OCI-LY1 (cell line): ENCODE results near the gene ZNF366.

ENCODE experiments used
- H2AFZ ChIP-seq: fragments of 200-600 bp; sonication (generic), shearing (Covaris generic); 2 replicates; pipeline ENCODE4 v1.6.0; 2014; ENCODE audit warnings: antibody characterized with exemption, mild to moderate bottlenecking, low read length
- H3F3A ChIP-seq: fragments of 200-600 bp; sonication (generic), shearing (Covaris generic); 2 replicates; pipeline ENCODE4 v1.6.0; 2014; ENCODE audit warnings: mild to moderate bottlenecking, antibody characterized with exemption, low read length, moderate library complexity; ENCODE audit not compliant: insufficient read depth
- H3K27ac ChIP-seq: fragments of 200-600 bp; sonication (generic); 2 replicates; pipeline ENCODE4 v1.5.1; 2014; ENCODE audit warnings: low read length, mixed run types, mild to moderate bottlenecking, low read depth; ENCODE audit not compliant: poor library complexity, severe bottlenecking
- H3K27me3 ChIP-seq: fragments of 200-600 bp; sonication (generic); 2 replicates; pipeline ENCODE4 v1.6.0; 2014; ENCODE audit warnings: antibody characterized with exemption, mild to moderate bottlenecking, low read length, moderate library complexity; ENCODE audit not compliant: insufficient read depth
- H3K36me3 ChIP-seq: fragments of 200-600 bp; sonication (generic); 2 replicates; pipeline ENCODE4 v1.6.1; 2014; ENCODE audit warnings: mild to moderate bottlenecking, antibody characterized with exemption, low read length, moderate library complexity, mixed read lengths; ENCODE audit not compliant: insufficient read depth
- H3K4me1 ChIP-seq: fragments of 200-600 bp; sonication (generic); 2 replicates; pipeline ENCODE4 v1.5.1; 2014; ENCODE audit warnings: mild to moderate bottlenecking, low read length, moderate library complexity; ENCODE audit not compliant: insufficient read depth, severe bottlenecking
- H3K4me2 ChIP-seq: fragments of 200-600 bp; sonication (generic), shearing (Covaris generic); 2 replicates; pipeline ENCODE4 v1.6.1; 2014; ENCODE audit warnings: low read length
- H3K4me3 ChIP-seq: fragments of 200-600 bp; sonication (generic); 2 replicates; pipeline ENCODE4 v1.5.1; 2014; ENCODE audit warnings: low read length, low read depth, mild to moderate bottlenecking, mixed read lengths; ENCODE audit not compliant: poor library complexity, severe bottlenecking
- H3K79me2 ChIP-seq: fragments of 200-600 bp; shearing (Covaris generic); 2 replicates; pipeline ENCODE4 v1.6.1; 2016; ENCODE audit warnings: mixed run types, low read length, mixed read lengths; ENCODE audit not compliant: insufficient read depth
- H3K9ac ChIP-seq: fragments of 200-600 bp; sonication (generic), shearing (Covaris generic); 2 replicates; pipeline ENCODE4 v1.6.1; 2014; ENCODE audit warnings: mild to moderate bottlenecking, low read length, mixed read lengths
- H3K9me2 ChIP-seq: fragments of 200-600 bp; sonication (generic), shearing (Covaris generic); 2 replicates; pipeline ENCODE4 v1.6.1; 2014; ENCODE audit warnings: low read depth, mild to moderate bottlenecking, low read length, mixed read lengths
- H3K9me3 ChIP-seq: fragments of 200-600 bp; shearing (Covaris generic); 2 replicates; pipeline ENCODE4 v1.6.1; 2014; ENCODE audit warnings: low read length, mixed read lengths
- H4K20me1 ChIP-seq: fragments of 200-600 bp; sonication (generic), shearing (Covaris generic); 2 replicates; pipeline ENCODE4 v1.6.0; 2016; ENCODE audit warnings: mild to moderate bottlenecking, low read length; ENCODE audit not compliant: insufficient read depth
- CTCF ChIP-seq: fragments of 200-600 bp; sonication (generic), shearing (Covaris generic); IDR thresholded peaks from 2 replicates; pipeline ENCODE4 v1.5.1; 2017; ENCODE audit warnings: mild to moderate bottlenecking, antibody characterized with exemption, low read length, moderate library complexity, mixed read lengths
- EZH2 ChIP-seq: fragments of 200-600 bp; sonication (generic), shearing (Covaris generic); IDR thresholded peaks from 2 replicates; pipeline ENCODE4 v1.8.0; 2017; ENCODE audit warnings: borderline replicate concordance, mixed run types, mild to moderate bottlenecking, antibody characterized with exemption, low read length, moderate library complexity, mixed read lengths

ZNF366 gene

GRCh38 chr5:72440207-72440638 is 67.0 kb downstream of the ZNF366 start:
- Histone ChIP-seq H3K9me2 (no peaks in the 10 kb centered on the region), H4K20me1 (no peaks in the 10 kb centered on the region), H3K9ac (no peak overlapping the region), H3K4me2 (no peak overlapping the region), H3K4me3 (no peak overlapping the region), H3K36me3 (no peaks in the 10 kb centered on the region), H3K9me3 (no peaks in the 10 kb centered on the region), H3K79me2 (no peaks in the 10 kb centered on the region), H3K27ac (no peak overlapping the region), H3K27me3 (no peaks in the 10 kb centered on the region), H2AFZ (no peak overlapping the region), H3F3A (no peaks in the 10 kb centered on the region), H3K4me1 (no peaks in the 10 kb centered on the region)
- TF ChIP-seq EZH2 (no peak), CTCF (no peak)

- Histone ChIP-seq H3K9ac (no peak overlapping the region), H3K79me2 (no peaks in the 10 kb centered on the region), H3K9me2 (no peaks in the 10 kb centered on the region), H3K27ac (no peak overlapping the region), H3K36me3 (no peaks in the 10 kb centered on the region), H3K9me3 (no peaks in the 10 kb centered on the region), H2AFZ (no peak overlapping the region), H3K4me3 (no peak overlapping the region), H3F3A (no peaks in the 10 kb centered on the region), H4K20me1 (no peaks in the 10 kb centered on the region), H3K4me2 (no peak overlapping the region), H3K27me3 (no peaks in the 10 kb centered on the region), H3K4me1 (no peaks in the 10 kb centered on the region)
- TF ChIP-seq EZH2 = no peak
- TF ChIP-seq CTCF = no peak
Measured at GRCh38 chr5:72439192-72439591, 68.0 kb downstream of the ZNF366 start.

GRCh38 chr5:72438141-72438540 is 69.1 kb downstream of the ZNF366 start:
- no peak overlapping the region for H3K4me3 ChIP-seq
- H2AFZ ChIP-seq = no peak overlapping the region
- no peaks in the 10 kb centered on the region for H3K79me2 ChIP-seq

More at GRCh38 chr5:72438141-72438540, 69.1 kb downstream of the ZNF366 start:
- Histone ChIP-seq H3K4me2 (no peak overlapping the region), H3K4me1 (no peaks in the 10 kb centered on the region), H3K9me2 (no peaks in the 10 kb centered on the region), H3K9ac (no peak overlapping the region), H3K36me3 (no peaks in the 10 kb centered on the region), H3K27ac (no peak overlapping the region), H4K20me1 (no peaks in the 10 kb centered on the region), H3F3A (no peaks in the 10 kb centered on the region), H3K9me3 (no peaks in the 10 kb centered on the region), H3K27me3 (peaks cover 2% of the 10 kb centered on the region; the same call in 1 of the 2 replicates)
- no peak for TF ChIP-seq EZH2
- no peak for TF ChIP-seq CTCF
